Stomach (tissue), 4 donors: Measurements from ENCODE around the gene GLUL.

ENCODE experiments used
- CTCF ChIP-seq, 7 experiments: fragments of 450-650 bp in 4 of 7; fragments of 200-600 bp in 3 of 7; sonication (generic) in 3 of 7; IDR thresholded peaks; one replicate each; pipeline ENCODE4 v1.5.1; 2016 to 2019; ENCODE audit warnings: antibody characterized with exemption in 7 of 7, control low read depth in 2 of 7, mild to moderate bottlenecking in 1 of 7
- EP300 ChIP-seq: sonication (generic); formaldehyde crosslinking; IDR thresholded peaks from one replicate; pipeline ENCODE4 v1.6.1; 2017; ENCODE audit warnings: antibody characterized with exemption

- no peak for TF ChIP-seq CTCF (IDR thresholded peaks at IDR 0.05)
- no peak for TF ChIP-seq EP300
Measured at GRCh38 chr1:182339684-182340083, 51.9 kb downstream of the GLUL start.
